MCF 10A (cell line): Measurements from ENCODE around the gene IPO13. TPM values are rescaled to one million over a fixed set of nuclear protein-coding genes. Genes with fewer than 3 reads are reported as not detected.

ENCODE experiments used
- BruUV-seq: library from RNA; stranded (reverse); fragments of 400-500 nt; replicated peaks from 2 replicates; lab custom pipeline; 2021; lab: Mats Ljungman, UMichigan
- CTCF ChIA-PET: fragments of 300-600 bp; sonication (Branson Sonifier 250); formaldehyde crosslinking; extraction: SDS; loops from one replicate; lab custom pipeline; 2021; ENCODE audit warnings: antibody characterized with exemption, inconsistent platforms; lab: Yijun Ruan, JAX
- POLR2A ChIA-PET: fragments of 300-600, 350-650 bp; sonication (Branson Sonifier 250); formaldehyde crosslinking; extraction: SDS; loops from one replicate; lab custom pipeline; 2020; ENCODE audit warnings: antibody characterized with exemption, inconsistent platforms; lab: Yijun Ruan, JAX
- DNase-seq: peaks from one replicate; pipeline ENCODE4 v3.0.0-alpha.2; 2018; ENCODE audit not compliant: unreplicated experiment
- H3K27ac Mint-ChIP-seq: one replicate; pipeline ENCODE4 v1.8.0; 2022; ENCODE audit warnings: mild to moderate bottlenecking, low read depth, mixed read lengths; ENCODE audit not compliant: unreplicated experiment
- H3K27me3 Mint-ChIP-seq: one replicate; pipeline ENCODE4 v1.8.0; 2022; ENCODE audit warnings: mixed read lengths; ENCODE audit not compliant: insufficient read depth, unreplicated experiment
- H3K36me3 Mint-ChIP-seq: one replicate; pipeline ENCODE4 v1.8.0; 2022; ENCODE audit warnings: mild to moderate bottlenecking, moderate library complexity, mixed read lengths; ENCODE audit not compliant: insufficient read depth, unreplicated experiment
- H3K4me1 Mint-ChIP-seq: one replicate; pipeline ENCODE4 v1.8.0; 2022; ENCODE audit warnings: mixed read lengths; ENCODE audit not compliant: insufficient read depth, unreplicated experiment
- H3K4me3 Mint-ChIP-seq: one replicate; pipeline ENCODE4 v1.8.0; 2022; ENCODE audit warnings: mild to moderate bottlenecking, moderate library complexity, mixed read lengths; ENCODE audit not compliant: unreplicated experiment
- H3K9me3 Mint-ChIP-seq: one replicate; pipeline ENCODE4 v1.8.0; 2022; ENCODE audit warnings: mixed read lengths; ENCODE audit not compliant: unreplicated experiment
- CTCF ChIP-seq: fragments of 200-600 bp; IDR thresholded peaks from one replicate; pipeline ENCODE4 v1.8.0; 2022; ENCODE audit warnings: antibody characterized with exemption, mild to moderate bottlenecking; ENCODE audit not compliant: unreplicated experiment
- intact Hi-C: fragments of 100-400 bp; cut with micrococcal nuclease; formaldehyde crosslinking; loops from 2 replicates; pipeline ENCODE4 v1.14.1; 2022
- total RNA-seq: library from RNA; stranded (reverse); gene quantifications from 2 replicates; pipeline ENCODE4 v1.2.3, GENCODE V29; 2022

The IPO13 gene
- total RNA-seq, 1 experiment from 2014 or later, result 23.9 TPM

DNA sequence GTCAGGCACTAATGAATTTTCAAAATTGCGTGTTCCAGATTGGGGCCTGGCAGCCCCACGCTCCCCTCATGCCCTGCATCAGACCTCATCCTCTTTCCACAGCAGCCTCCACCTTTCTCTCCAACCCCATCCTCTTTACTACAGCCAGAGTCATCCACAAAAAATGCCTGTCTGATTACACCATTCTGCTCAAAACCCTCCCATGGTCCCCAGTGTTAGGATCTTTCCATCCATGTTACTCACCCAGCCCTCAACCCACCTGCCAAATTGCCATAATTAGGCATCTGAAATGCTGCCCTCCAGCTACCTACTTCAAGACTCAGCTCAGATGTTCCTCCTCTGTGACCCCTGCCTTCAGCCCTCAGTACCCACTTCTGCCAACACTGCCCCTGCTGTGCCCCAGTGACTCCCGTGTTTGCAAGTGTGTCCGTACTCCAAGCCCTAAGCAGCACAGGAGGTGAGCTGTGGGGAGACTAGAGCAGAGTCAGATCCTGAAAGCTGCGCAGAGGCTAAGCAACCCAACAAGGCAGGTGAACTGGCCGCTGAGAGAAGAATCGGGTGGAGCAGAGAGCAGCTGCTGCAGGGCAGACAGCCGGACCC lies 13.9 kb upstream of the IPO13 start:
- no peaks in the 10 kb centered on the region for H3K36me3 Mint-ChIP-seq
- POLR2A ChIA-PET, result interaction anchor here (0.6 to 3.3 kb wide), 8 partner anchors 13 to 281 kb away, joined by 3 to 34 read pairs (median 3); no protein-coding TSS in a partner anchor
- no peak overlapping the region for H3K27ac Mint-ChIP-seq
- H3K4me1 Mint-ChIP-seq, result peaks cover 35% of the 10 kb centered on the region
- peak overlapping the region; percentile 34 for H3K4me3 Mint-ChIP-seq
- peak; percentile 49 for DNase-seq
- no TSS peak for BruUV-seq
- peaks cover 1% of the 10 kb centered on the region for H3K9me3 Mint-ChIP-seq
- TF ChIP-seq CTCF, result no peak
- H3K27me3 Mint-ChIP-seq, result no peaks in the 10 kb centered on the region
- CTCF ChIA-PET, result interaction anchor here (0.6 to 13.0 kb wide), 7 partner anchors 11 to 1079 kb away, joined by 4 to 369 read pairs (median 18); no protein-coding TSS in a partner anchor
- intact Hi-C loops, result loop anchor here (10.0 kb wide), 2 partner anchors 78 to 698 kb away; no protein-coding TSS in a partner anchor

- ChIA-PET CTCF (interaction anchor here (0.5 to 13.0 kb wide), 18 partner anchors 8 to 1080 kb away, joined by 3 to 369 read pairs (median 8); partner anchors contain the start of gene IPO13), POLR2A (interaction anchor here (0.7 to 3.3 kb wide), 6 partner anchors 12 to 170 kb away, joined by 3 to 34 read pairs (median 4); no protein-coding TSS in a partner anchor)
- DNase-seq, result peak; percentile 45
- intact Hi-C loops, result loop anchor here (1.0 to 10.0 kb wide), 5 partner anchors 24 to 699 kb away; partner anchors contain the start of gene ST3GAL3
- TSS peak; percentile 25 for BruUV-seq
- Mint-ChIP-seq H3K4me1 (peaks cover 35% of the 10 kb centered on the region), H3K36me3 (no peaks in the 10 kb centered on the region), H3K27ac (no peak within 1 kb of the TSS), H3K9me3 (no peaks in the 10 kb centered on the region), H3K27me3 (no peaks in the 10 kb centered on the region), H3K4me3 (peak within 1 kb of the TSS; percentile 34)
- TF ChIP-seq CTCF, result no peak
Measured at GRCh38 chr1:43933386-43934100, 13.2 kb upstream of the IPO13 start, which contains the start of gene ARTN. ARTN (plus strand) TSS chr1:43933801; CDS start chr1:43935657, 1,856 bp downstream.

- no peaks in the 10 kb centered on the region for H3K9me3 Mint-ChIP-seq
Measured at GRCh38 chr1:43934101-43934985, 12.4 kb upstream of the IPO13 start.

More at GRCh38 chr1:43934101-43934985, 12.4 kb upstream of the IPO13 start:
- ChIA-PET POLR2A (interaction anchor here (1.0 to 3.8 kb wide), 8 partner anchors 9 to 283 kb away, joined by 3 to 34 read pairs (median 4); no protein-coding TSS in a partner anchor), CTCF (interaction anchor here (0.5 to 13.0 kb wide), 71 partner anchors 9 to 745 kb away, joined by 3 to 369 read pairs (median 4); partner anchors contain the start of gene IPO13)
- Mint-ChIP-seq H3K4me1 (peaks cover 34% of the 10 kb centered on the region), H3K27ac (no peak overlapping the region), H3K36me3 (no peaks in the 10 kb centered on the region), H3K4me3 (peak overlapping the region; percentile 34), H3K27me3 (no peaks in the 10 kb centered on the region)
- peak; percentile 68 for DNase-seq
- peak; percentile 92 for TF ChIP-seq CTCF
- no TSS peak for BruUV-seq
- intact Hi-C loops, result loop anchor here (1.0 to 10.0 kb wide), 5 partner anchors 25 to 700 kb away; partner anchors contain the start of gene ST3GAL3
